OCI-LY7 (cell line): ENCODE data around the gene SOST. TPM values are rescaled to one million over a fixed set of nuclear protein-coding genes. Genes with fewer than 3 reads are reported as not detected.

Experiments used
- Bru-seq: library from RNA; stranded (reverse); fragments of 400-500 nt; gene quantifications from one replicate; lab custom pipeline; 2021; lab: Mats Ljungman, UMichigan
- BruChase-seq, 2 experiments: library from RNA; stranded (reverse); fragments of 400-500 nt; gene quantifications; one replicate each; lab custom pipeline; 2021; lab: Mats Ljungman, UMichigan
- BruUV-seq: library from RNA; stranded (reverse); fragments of 400-500 nt; replicated peaks from 2 replicates; lab custom pipeline; 2021; lab: Mats Ljungman, UMichigan
- CTCF ChIA-PET: fragments of 300-600 bp; sonication (Branson Sonifier 250); formaldehyde crosslinking; loops from one replicate; lab custom pipeline; 2022; ENCODE audit warnings: antibody characterized with exemption; ENCODE audit not compliant: unreplicated experiment; lab: Charles Lee
- POLR2A ChIA-PET: fragments of 300-600 bp; sonication (Branson Sonifier 250); formaldehyde crosslinking; loops from one replicate; lab custom pipeline; 2022; ENCODE audit warnings: antibody characterized with exemption; lab: Charles Lee
- DNase-seq: peaks from one replicate; pipeline ENCODE4 v3.0.0-alpha.2; 2015; ENCODE audit warnings: low spot score
- H2AFZ ChIP-seq: fragments of 200-600 bp; sonication (generic), shearing (Covaris generic); 2 replicates; pipeline ENCODE4 v1.6.1; 2014; ENCODE audit warnings: mild to moderate bottlenecking, antibody characterized with exemption, low read length, moderate library complexity
- H3K27ac ChIP-seq: fragments of 200-600 bp; sonication (generic); 2 replicates; pipeline ENCODE4 v1.5.1; 2014; ENCODE audit warnings: mixed run types, low read depth, mild to moderate bottlenecking, moderate library complexity, low read length, inconsistent platforms; ENCODE audit not compliant: poor library complexity, severe bottlenecking
- H3K36me3 ChIP-seq: fragments of 200-600 bp; sonication (generic); 2 replicates; pipeline ENCODE4 v1.6.1; 2014; ENCODE audit warnings: mild to moderate bottlenecking, antibody characterized with exemption, low read length, moderate library complexity, mixed read lengths; ENCODE audit not compliant: insufficient read depth
- H3K4me1 ChIP-seq: fragments of 200-600 bp; sonication (generic); 2 replicates; pipeline ENCODE4 v1.5.1; 2014; ENCODE audit warnings: mild to moderate bottlenecking, low read length; ENCODE audit not compliant: insufficient read depth, poor library complexity, severe bottlenecking
- H3K4me2 ChIP-seq: fragments of 200-600 bp; sonication (generic); 2 replicates; pipeline ENCODE4 v1.6.1; 2014; ENCODE audit warnings: mild to moderate bottlenecking, low read length
- H3K4me3 ChIP-seq: fragments of 200-600 bp; sonication (generic); 2 replicates; pipeline ENCODE4 v1.5.1; 2014; ENCODE audit warnings: mild to moderate bottlenecking, low read depth, low read length; ENCODE audit not compliant: poor library complexity, severe bottlenecking
- H3K79me2 ChIP-seq: fragments of 200-600 bp; sonication (generic); 2 replicates; pipeline ENCODE4 v1.6.1; 2016; ENCODE audit warnings: low read depth, mild to moderate bottlenecking, low read length, moderate library complexity, mixed read lengths; ENCODE audit not compliant: insufficient read depth
- H3K9me2 ChIP-seq: fragments of 200-600 bp; sonication (generic); 2 replicates; pipeline ENCODE4 v1.6.1; 2016; ENCODE audit warnings: mild to moderate bottlenecking, low read length, mixed read lengths; ENCODE audit not compliant: insufficient read depth
- H3K9me3 ChIP-seq: fragments of 200-600 bp; sonication (generic); 2 replicates; pipeline ENCODE4 v1.6.1; 2014; ENCODE audit warnings: mild to moderate bottlenecking, mixed run types, low read length, mixed read lengths
- H4K20me1 ChIP-seq: fragments of 200-600 bp; sonication (generic); 2 replicates; pipeline ENCODE4 v1.6.1; 2014; ENCODE audit warnings: mild to moderate bottlenecking, antibody characterized with exemption, low read length, moderate library complexity, mixed read lengths; ENCODE audit not compliant: insufficient read depth
- CTCF ChIP-seq: fragments of 200-600 bp; sonication (generic); conservative IDR thresholded peaks from 2 replicates; pipeline ENCODE4 v1.5.1; 2014; ENCODE audit warnings: mild to moderate bottlenecking, antibody characterized with exemption, low read length, moderate library complexity, mixed read lengths
- EZH2phosphoT487 ChIP-seq: fragments of 200-600 bp; sonication (generic); IDR thresholded peaks from 2 replicates; pipeline ENCODE4 v1.6.1; 2018; ENCODE audit warnings: low read depth, borderline replicate concordance, mild to moderate bottlenecking, mixed run types, antibody characterized with exemption, low read length, moderate library complexity, mixed read lengths
- intact Hi-C: fragments of 100-400 bp; cut with micrococcal nuclease; formaldehyde crosslinking; loops from one replicate; pipeline ENCODE4 v1.10.0; 2022; ENCODE audit not compliant: unreplicated experiment
- long read RNA-seq: library from polyadenylated mRNA; stranded (forward); transcript quantifications from one replicate; pipeline ENCODE4 v2.0.0, GENCODE V29; 2022
- total RNA-seq, 2 experiments: library from RNA; depleted of rRNA in 1 of 2; stranded (reverse); fragments of >200 nt in 1 of 2; shearing (Covaris generic) in 1 of 2; gene quantifications; 2 replicates each; pipeline ENCODE4 v1.2.3, GENCODE V29; 2014 to 2022

The SOST gene
- total RNA-seq (2014; rRNA removed; shearing (Covaris generic)) (not detected in 2 replicates), total RNA-seq (2022) (not detected in 2 replicates), Bru-seq, nascent RNA (not detected), BruChase-seq, experiment 1, labeled RNA remaining after a 6-hour chase (not detected), BruChase-seq, experiment 2, labeled RNA remaining after a 2-hour chase (not detected)
- long read RNA-seq = 0 reads

- ChIA-PET CTCF (no interaction called here), POLR2A (no interaction called here)
- Histone ChIP-seq H4K20me1 (no peaks in the 10 kb centered on the region), H3K27ac (no peak within 1 kb of the TSS), H2AFZ (no peak within 1 kb of the TSS), H3K9me2 (no peaks in the 10 kb centered on the region), H3K4me3 (no peak within 1 kb of the TSS), H3K9me3 (no peaks in the 10 kb centered on the region), H3K36me3 (no peaks in the 10 kb centered on the region), H3K79me2 (no peaks in the 10 kb centered on the region), H3K4me2 (no peak within 1 kb of the TSS), H3K4me1 (no peaks in the 10 kb centered on the region)
- DNase-seq = no peak
- BruUV-seq = no TSS peak
- intact Hi-C loops = no loop called here
- TF ChIP-seq CTCF (no peak), EZH2phosphoT487 (no peak)
Measured at GRCh38 chr17:43758497-43759174, at the start of gene SOST. Gene SOST (minus strand): TSS chr17:43758791. CDS start chr17:43758741, 50 bp downstream.

- H3K27ac ChIP-seq = no peak overlapping the region
- ChIA-PET CTCF (no interaction called here), POLR2A (interaction anchor here (0.6 kb wide), 1 partner anchor 42 kb away, joined by 3 read pairs; no protein-coding TSS in a partner anchor)
- no peaks in the 10 kb centered on the region for H3K9me3 ChIP-seq
- no peaks in the 10 kb centered on the region for H4K20me1 ChIP-seq
- no peak for DNase-seq
- no peaks in the 10 kb centered on the region for H3K9me2 ChIP-seq
- H3K36me3 ChIP-seq = no peaks in the 10 kb centered on the region
- H3K79me2 ChIP-seq = no peaks in the 10 kb centered on the region
- BruUV-seq = no TSS peak
- no peak overlapping the region for H2AFZ ChIP-seq
- no peak for TF ChIP-seq CTCF
- no peak for TF ChIP-seq EZH2phosphoT487
- no peak overlapping the region for H3K4me2 ChIP-seq
- intact Hi-C loops = no loop called here
- no peaks in the 10 kb centered on the region for H3K4me1 ChIP-seq
- H3K4me3 ChIP-seq = no peak overlapping the region
Measured at GRCh38 chr17:43808076-43808475, 49.5 kb upstream of the SOST start.

DNA sequence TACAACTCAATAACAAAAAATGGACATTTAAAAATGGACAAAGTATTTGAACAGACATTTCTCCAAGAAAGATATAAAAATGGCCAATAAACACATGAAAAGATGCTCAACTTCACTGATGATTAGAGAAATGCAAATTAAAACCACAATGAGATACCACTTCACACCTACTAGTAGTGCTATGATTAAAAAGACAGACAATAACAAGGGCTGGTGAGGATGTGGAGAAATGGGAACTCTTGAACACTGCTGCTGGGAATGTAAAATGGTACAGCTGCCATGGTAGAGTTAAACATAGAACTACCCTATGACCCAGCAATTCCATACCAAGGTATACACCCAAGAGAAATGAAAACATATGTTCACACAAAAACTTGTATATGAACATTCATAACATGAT is 46.5 kb upstream of the SOST start:
- no TSS peak for BruUV-seq
- no peak for DNase-seq
- CTCF ChIA-PET = no interaction called here

More for the DNA sequence above, 46.5 kb upstream of the SOST start:
- no peaks in the 10 kb centered on the region for H3K9me2 ChIP-seq
- no peaks in the 10 kb centered on the region for H3K79me2 ChIP-seq
- POLR2A ChIA-PET = no interaction called here
- H3K9me3 ChIP-seq = no peaks in the 10 kb centered on the region
- H2AFZ ChIP-seq = no peak overlapping the region
- intact Hi-C loops = no loop called here
- TF ChIP-seq EZH2phosphoT487 (no peak), CTCF (no peak)
- H3K27ac ChIP-seq = no peak overlapping the region
- H3K4me1 ChIP-seq = no peaks in the 10 kb centered on the region
- H3K4me2 ChIP-seq = no peak overlapping the region
- H4K20me1 ChIP-seq = no peaks in the 10 kb centered on the region
- no peak overlapping the region for H3K4me3 ChIP-seq
- no peaks in the 10 kb centered on the region for H3K36me3 ChIP-seq
